Astrocyte (in vitro differentiated cells and primary cell): ENCODE measurements around the gene SLC25A20.

Experiments
- CTCF ChIP-seq: IDR thresholded peaks from 2 replicates; pipeline ENCODE4 v1.5.1; 2011; ENCODE audit warnings: low read depth, mild to moderate bottlenecking, inconsistent platforms, low read length, moderate library complexity; ENCODE audit not compliant: insufficient read depth
- EZH2 ChIP-seq: IDR thresholded peaks from 2 replicates; pipeline ENCODE4 v1.6.1; 2012; ENCODE audit warnings: mild to moderate bottlenecking, low read length, inconsistent platforms; ENCODE audit not compliant: insufficient read depth

- TF ChIP-seq CTCF (no peak), EZH2 (no peak)
These were observed 29.2 kb upstream of the SLC25A20 start for GRCh38 chr3:48927928-48928327.
